Measurements from ENCODE around the gene NKAIN2. TPM values are rescaled to one million over a fixed set of nuclear protein-coding genes. Genes with fewer than 3 reads are reported as not detected.
"Not testable (repeated sequence)": the region's sequence is repeated elsewhere in the genome, so short reads cannot be mapped to it uniquely, and the experiment has no call there.

The NKAIN2 gene
- polyA plus RNA-seq, 2 donors: 0.02 TPM; not detected in 1

DNA sequence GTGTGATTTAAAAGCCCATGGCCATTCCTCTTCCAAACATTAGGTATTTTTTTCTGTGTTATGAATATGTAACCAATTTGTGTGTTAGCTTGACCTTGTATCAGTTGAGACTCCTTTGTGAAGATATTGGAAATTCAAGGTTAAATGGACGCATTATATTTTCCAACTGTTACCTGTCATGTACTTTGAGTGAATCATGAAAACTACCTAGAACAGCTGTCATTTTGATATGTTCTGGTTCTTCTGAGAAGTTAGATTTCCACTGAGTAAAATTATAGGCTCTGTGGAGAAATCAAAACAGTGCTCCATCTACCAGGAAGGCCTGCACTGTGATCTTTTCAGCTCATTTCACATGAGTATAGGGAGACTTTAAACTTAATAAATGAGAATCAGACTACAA lies 470.0 kb downstream of the NKAIN2 start:
- Histone ChIP-seq H3K27me3 (ENCODE audit: control insufficient read depth in 1 of 2, insufficient read depth in 2 of 2, low read length in 2 of 2) (peaks cover 0 to 2% of the 10 kb centered on the region in 2 donors), H3K4me3 (ENCODE audit: low read depth in 1 of 2, low read length in 2 of 2) (no peak overlapping the region), H3K9me3 (ENCODE audit: control insufficient read depth in 2 of 2, insufficient read depth in 1 of 2, low read depth in 1 of 2, low read length in 1 of 2) (peaks cover 0 to 5% of the 10 kb centered on the region in 2 donors), H3K36me3 (ENCODE audit: control insufficient read depth in 2 of 2, insufficient read depth in 2 of 2, low read length in 1 of 2) (no peaks in the 10 kb centered on the region), H3K4me1 (ENCODE audit: control insufficient read depth in 2 of 2, insufficient read depth in 2 of 2, low read length in 1 of 2) (no peaks in the 10 kb centered on the region), H3K27ac (ENCODE audit: low read depth in 2 of 2, low read length in 1 of 2) (no peak overlapping the region)
- WGBS, 2 donors: 69 to 97% methylated on average over 1 of the region's 1 CpG

DNA sequence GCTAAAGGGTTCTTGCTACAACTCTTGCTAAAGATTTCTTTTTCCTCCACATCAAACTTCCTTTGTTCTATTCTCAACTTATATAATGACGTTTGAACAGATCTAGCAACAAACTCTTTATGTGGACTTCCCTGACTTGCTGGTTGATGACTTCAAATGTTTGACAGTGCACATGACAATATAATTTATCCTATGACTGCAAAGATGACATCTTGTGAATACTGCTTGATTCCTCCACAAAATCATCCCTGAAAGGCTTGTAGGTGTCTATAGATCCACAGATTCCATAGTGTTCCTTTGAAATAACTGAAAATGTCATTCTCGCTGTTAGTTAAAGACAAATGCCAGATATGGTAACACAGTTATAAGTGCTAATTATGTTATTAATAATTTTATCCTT lies 478.9 kb downstream of the NKAIN2 start:
- H3K4me1 ChIP-seq (ENCODE audit: control insufficient read depth in 2 of 2, insufficient read depth in 2 of 2, low read length in 1 of 2): no peaks in the 10 kb centered on the region
- WGBS, 2 donors: 74 to 81% methylated on average over 2 of the region's 2 CpGs
- no peaks in the 10 kb centered on the region for H3K9me3 ChIP-seq (ENCODE audit: control insufficient read depth in 2 of 2, insufficient read depth in 1 of 2, low read depth in 1 of 2, low read length in 1 of 2)
- no peak overlapping the region for H3K27ac ChIP-seq (ENCODE audit: low read depth in 2 of 2, low read length in 1 of 2)
- no peak overlapping the region for H3K4me3 ChIP-seq (ENCODE audit: low read depth in 1 of 2, low read length in 2 of 2)
- H3K27me3 ChIP-seq (ENCODE audit: control insufficient read depth in 1 of 2, insufficient read depth in 2 of 2, low read length in 2 of 2): no peaks in the 10 kb centered on the region
- H3K36me3 ChIP-seq (ENCODE audit: control insufficient read depth in 2 of 2, insufficient read depth in 2 of 2, low read length in 1 of 2): no peaks in the 10 kb centered on the region

DNA sequence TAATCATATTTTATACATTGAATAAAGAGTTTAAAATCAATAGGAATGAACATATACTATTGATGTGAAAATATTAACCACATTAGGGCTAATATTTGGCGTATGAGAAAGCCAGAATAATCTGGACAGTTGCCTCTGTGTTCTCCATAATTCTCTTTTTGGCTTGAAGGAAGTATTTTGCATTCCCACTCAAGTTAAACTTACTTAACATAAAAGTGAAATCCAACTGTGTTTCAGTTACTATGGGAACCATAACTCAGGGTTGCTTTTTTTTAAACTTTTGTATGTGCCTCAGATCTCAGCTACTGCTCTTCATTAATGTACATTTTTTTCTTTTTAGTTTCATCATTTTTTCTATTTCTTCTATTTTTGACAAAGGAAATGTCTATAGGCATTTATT lies 479.8 kb downstream of the NKAIN2 start:
- no peak overlapping the region for H3K27ac ChIP-seq (ENCODE audit: low read depth in 2 of 2, low read length in 1 of 2)
- no peaks in the 10 kb centered on the region for H3K36me3 ChIP-seq (ENCODE audit: control insufficient read depth in 2 of 2, insufficient read depth in 2 of 2, low read length in 1 of 2)
- H3K4me1 ChIP-seq (ENCODE audit: control insufficient read depth in 2 of 2, insufficient read depth in 2 of 2, low read length in 1 of 2): no peaks in the 10 kb centered on the region
- no peak overlapping the region for H3K4me3 ChIP-seq (ENCODE audit: low read depth in 1 of 2, low read length in 2 of 2)
- no peaks in the 10 kb centered on the region for H3K9me3 ChIP-seq (ENCODE audit: control insufficient read depth in 2 of 2, insufficient read depth in 1 of 2, low read depth in 1 of 2, low read length in 1 of 2)
- no peaks in the 10 kb centered on the region for H3K27me3 ChIP-seq (ENCODE audit: control insufficient read depth in 1 of 2, insufficient read depth in 2 of 2, low read length in 2 of 2)
- 50 to 82% methylated on average over 1 of the region's 1 CpG for WGBS, 2 donors

- no peaks in the 10 kb centered on the region for H3K4me1 ChIP-seq (ENCODE audit: control insufficient read depth in 2 of 2, insufficient read depth in 2 of 2, low read length in 1 of 2)
- no peak overlapping the region for H3K4me3 ChIP-seq (ENCODE audit: low read depth in 1 of 2, low read length in 2 of 2)
- no peaks in the 10 kb centered on the region for H3K36me3 ChIP-seq (ENCODE audit: control insufficient read depth in 2 of 2, insufficient read depth in 2 of 2, low read length in 1 of 2)
- H3K9me3 ChIP-seq (ENCODE audit: control insufficient read depth in 2 of 2, insufficient read depth in 1 of 2, low read depth in 1 of 2, low read length in 1 of 2): no peaks in the 10 kb centered on the region
- H3K27ac ChIP-seq (ENCODE audit: low read depth in 2 of 2, low read length in 1 of 2): no peak overlapping the region
- 88 to 93% methylated on average over 1 of the region's 1 CpG for WGBS, 2 donors
- H3K27me3 ChIP-seq (ENCODE audit: control insufficient read depth in 1 of 2, insufficient read depth in 2 of 2, low read length in 2 of 2): no peaks in the 10 kb centered on the region
Observed at GRCh38 chr6:124285146-124285545, 481.5 kb downstream of the NKAIN2 start.

GRCh38 chr6:124294574-124295200 lies 491.0 kb downstream of the NKAIN2 start:
- peaks cover 0 to 3% of the 10 kb centered on the region in 2 donors for H3K9me3 ChIP-seq (ENCODE audit: control insufficient read depth in 2 of 2, insufficient read depth in 1 of 2, low read depth in 1 of 2, low read length in 1 of 2)
- WGBS, 2 donors: 85% methylated on average over 2 of the region's 2 CpGs

DNA sequence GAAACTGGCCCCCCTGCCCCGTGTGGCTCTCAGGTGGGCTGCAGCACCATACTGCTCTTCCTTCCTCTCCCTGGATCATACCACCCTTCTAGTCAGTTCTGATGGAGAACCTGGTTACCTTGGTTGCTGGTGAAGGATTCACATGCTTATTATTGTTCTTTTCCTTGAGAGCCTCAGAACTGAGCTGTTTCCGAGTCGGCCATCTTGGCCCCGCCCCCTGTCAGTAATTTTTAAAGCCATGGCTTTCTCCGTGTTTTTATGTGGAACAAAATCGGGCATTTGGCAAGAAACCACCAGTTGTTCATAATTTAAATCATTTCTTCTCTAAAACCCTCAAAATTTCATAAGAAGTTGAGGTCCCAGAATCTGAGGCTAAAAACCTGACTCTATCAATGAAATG lies 493.8 kb downstream of the NKAIN2 start:
- H3K27ac ChIP-seq (ENCODE audit: low read depth in 2 of 2, low read length in 1 of 2): no peak overlapping the region
- no peaks in the 10 kb centered on the region for H3K27me3 ChIP-seq (ENCODE audit: control insufficient read depth in 1 of 2, insufficient read depth in 2 of 2, low read length in 2 of 2)
- H3K36me3 ChIP-seq (ENCODE audit: control insufficient read depth in 2 of 2, insufficient read depth in 2 of 2, low read length in 1 of 2): no peaks in the 10 kb centered on the region
- H3K4me1 ChIP-seq (ENCODE audit: control insufficient read depth in 2 of 2, insufficient read depth in 2 of 2, low read length in 1 of 2): no peaks in the 10 kb centered on the region
- no peak overlapping the region for H3K4me3 ChIP-seq (ENCODE audit: low read depth in 1 of 2, low read length in 2 of 2)
- peaks cover 2 to 3% of the 10 kb centered on the region in 2 donors for H3K9me3 ChIP-seq (ENCODE audit: control insufficient read depth in 2 of 2, insufficient read depth in 1 of 2, low read depth in 1 of 2, low read length in 1 of 2)
- WGBS, 2 donors: 82 to 83% methylated on average over 6 of the region's 6 CpGs

More at GRCh38 chr6:124294574-124295200, 491.0 kb downstream of the NKAIN2 start:
- Histone ChIP-seq H3K4me1 (ENCODE audit: control insufficient read depth in 2 of 2, insufficient read depth in 2 of 2, low read length in 1 of 2) (no peaks in the 10 kb centered on the region), H3K27me3 (ENCODE audit: control insufficient read depth in 1 of 2, insufficient read depth in 2 of 2, low read length in 2 of 2) (no peaks in the 10 kb centered on the region), H3K27ac (ENCODE audit: low read depth in 2 of 2, low read length in 1 of 2) (no peak overlapping the region), H3K4me3 (ENCODE audit: low read depth in 1 of 2, low read length in 2 of 2) (no peak overlapping the region), H3K36me3 (ENCODE audit: control insufficient read depth in 2 of 2, insufficient read depth in 2 of 2, low read length in 1 of 2) (no peaks in the 10 kb centered on the region)

DNA sequence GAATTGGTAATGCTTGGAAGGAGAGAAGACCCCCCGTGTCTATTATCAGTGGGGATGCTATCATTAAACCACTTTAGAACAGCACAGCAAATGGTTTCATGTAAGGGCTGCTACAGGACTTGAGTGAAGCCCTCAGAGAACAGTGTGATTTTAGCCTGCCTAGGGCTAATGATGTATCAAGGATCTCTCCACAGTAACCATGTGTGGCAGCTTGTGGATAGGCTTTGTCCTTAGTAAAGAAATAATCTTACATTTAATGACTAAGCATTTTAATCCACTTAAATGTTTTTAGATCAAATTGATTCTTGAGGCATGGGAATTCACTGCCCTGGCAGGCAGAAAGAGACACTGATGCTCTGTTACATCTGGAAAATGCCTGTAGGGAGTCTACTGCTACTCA lies 495.1 kb downstream of the NKAIN2 start:
- Histone ChIP-seq H3K27ac (ENCODE audit: low read depth in 2 of 2, low read length in 1 of 2) (no peak overlapping the region), H3K4me3 (ENCODE audit: low read depth in 1 of 2, low read length in 2 of 2) (no peak overlapping the region), H3K4me1 (ENCODE audit: control insufficient read depth in 2 of 2, insufficient read depth in 2 of 2, low read length in 1 of 2) (no peaks in the 10 kb centered on the region), H3K9me3 (ENCODE audit: control insufficient read depth in 2 of 2, insufficient read depth in 1 of 2, low read depth in 1 of 2, low read length in 1 of 2) (peaks cover 2 to 3% of the 10 kb centered on the region in 2 donors), H3K27me3 (ENCODE audit: control insufficient read depth in 1 of 2, insufficient read depth in 2 of 2, low read length in 2 of 2) (no peaks in the 10 kb centered on the region), H3K36me3 (ENCODE audit: control insufficient read depth in 2 of 2, insufficient read depth in 2 of 2, low read length in 1 of 2) (no peaks in the 10 kb centered on the region)
- WGBS, 2 donors: 39 to 40% methylated on average over 1 of the region's 1 CpG

DNA sequence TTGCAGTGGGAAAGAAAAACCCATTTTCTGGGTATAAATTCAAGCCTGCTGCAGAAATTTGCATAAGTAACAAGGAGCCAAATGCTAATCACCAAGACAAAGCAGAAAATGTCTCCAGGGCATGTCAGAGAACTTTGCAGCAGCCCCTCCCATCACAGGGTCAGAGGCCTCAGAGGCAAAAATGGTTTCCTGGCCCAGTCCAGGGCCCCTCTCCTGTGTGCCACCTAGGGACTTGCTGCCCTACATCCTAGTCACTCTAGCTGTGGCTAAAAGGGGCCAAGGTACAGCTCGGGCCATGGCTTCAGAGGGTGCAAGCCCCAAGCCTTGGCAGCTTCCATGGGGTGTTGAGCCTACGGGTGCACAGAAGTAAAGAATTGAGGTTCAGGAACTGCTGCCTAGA lies 497.2 kb downstream of the NKAIN2 start:
- not testable (repeated sequence) for H3K27me3 ChIP-seq (ENCODE audit: control insufficient read depth in 1 of 2, insufficient read depth in 2 of 2, low read length in 2 of 2); H3K27ac ChIP-seq (ENCODE audit: low read depth in 2 of 2, low read length in 1 of 2); H3K36me3 ChIP-seq (ENCODE audit: control insufficient read depth in 2 of 2, insufficient read depth in 2 of 2, low read length in 1 of 2); H3K9me3 ChIP-seq (ENCODE audit: control insufficient read depth in 2 of 2, insufficient read depth in 1 of 2, low read depth in 1 of 2, low read length in 1 of 2); H3K4me1 ChIP-seq (ENCODE audit: control insufficient read depth in 2 of 2, insufficient read depth in 2 of 2, low read length in 1 of 2); H3K4me3 ChIP-seq (ENCODE audit: low read depth in 1 of 2, low read length in 2 of 2)
- WGBS, 2 donors: 85 to 97% methylated on average over 2 of the region's 2 CpGs

- H3K4me1 ChIP-seq (ENCODE audit: control insufficient read depth in 2 of 2, insufficient read depth in 2 of 2, low read length in 1 of 2): no peaks in the 10 kb centered on the region
- H3K9me3 ChIP-seq (ENCODE audit: control insufficient read depth in 2 of 2, insufficient read depth in 1 of 2, low read depth in 1 of 2, low read length in 1 of 2): peaks cover 0 to 2% of the 10 kb centered on the region in 2 donors
- H3K36me3 ChIP-seq (ENCODE audit: control insufficient read depth in 2 of 2, insufficient read depth in 2 of 2, low read length in 1 of 2): no peaks in the 10 kb centered on the region
- H3K27ac ChIP-seq (ENCODE audit: low read depth in 2 of 2, low read length in 1 of 2): no peak overlapping the region
- no peaks in the 10 kb centered on the region for H3K27me3 ChIP-seq (ENCODE audit: control insufficient read depth in 1 of 2, insufficient read depth in 2 of 2, low read length in 2 of 2)
- 75 to 77% methylated on average over 2 of the region's 2 CpGs for WGBS, 2 donors
- no peak overlapping the region for H3K4me3 ChIP-seq (ENCODE audit: low read depth in 1 of 2, low read length in 2 of 2)
Observed at GRCh38 chr6:124303971-124304370, 500.3 kb downstream of the NKAIN2 start.

- Histone ChIP-seq H3K4me1 (ENCODE audit: control insufficient read depth in 2 of 2, insufficient read depth in 2 of 2, low read length in 1 of 2) (no peaks in the 10 kb centered on the region), H3K9me3 (ENCODE audit: control insufficient read depth in 2 of 2, insufficient read depth in 1 of 2, low read depth in 1 of 2, low read length in 1 of 2) (no peaks in the 10 kb centered on the region), H3K4me3 (ENCODE audit: low read depth in 1 of 2, low read length in 2 of 2) (no peak overlapping the region), H3K27ac (ENCODE audit: low read depth in 2 of 2, low read length in 1 of 2) (no peak overlapping the region), H3K27me3 (ENCODE audit: control insufficient read depth in 1 of 2, insufficient read depth in 2 of 2, low read length in 2 of 2) (no peaks in the 10 kb centered on the region), H3K36me3 (ENCODE audit: control insufficient read depth in 2 of 2, insufficient read depth in 2 of 2, low read length in 1 of 2) (no peaks in the 10 kb centered on the region)
- WGBS, 2 donors: 61 to 65% methylated on average over 1 of the region's 1 CpG
Observed at GRCh38 chr6:124310139-124310538, 506.5 kb downstream of the NKAIN2 start.
